ENCODE data around the gene EXOSC5.
A peak's percentile ranks its signal among the peaks of the same experiment; 100 is the strongest.

EXOSC5 gene

GRCh38 chr19:41403181-41403970, 6.2 kb upstream of the EXOSC5 start:
- in situ Hi-C loops (cut with HindIII; ENCODE audit: low pct_ligation_motif_present, low sequenced_read_pairs): no loop called here
- no peak for TF ChIP-seq CTCF (IDR thresholded peaks at IDR 0.05; ENCODE audit: low read depth, low read length, missing control alignments)
- no peaks in the 10 kb centered on the region for H3K36me3 ChIP-seq (replicated peaks)
- no peak overlapping the region for H3K27ac ChIP-seq
- no peak overlapping the region for H3K4me3 ChIP-seq (ENCODE audit: low read depth, low read length)
- no peak for DNase-seq
- no peaks in the 10 kb centered on the region for H3K27me3 ChIP-seq (replicated peaks)

- no peak for TF ChIP-seq CTCF (IDR thresholded peaks at IDR 0.05; ENCODE audit: low read depth, low read length, missing control alignments)
Measured at GRCh38 chr19:41402010-41402409, 4.9 kb upstream of the EXOSC5 start.

DNA sequence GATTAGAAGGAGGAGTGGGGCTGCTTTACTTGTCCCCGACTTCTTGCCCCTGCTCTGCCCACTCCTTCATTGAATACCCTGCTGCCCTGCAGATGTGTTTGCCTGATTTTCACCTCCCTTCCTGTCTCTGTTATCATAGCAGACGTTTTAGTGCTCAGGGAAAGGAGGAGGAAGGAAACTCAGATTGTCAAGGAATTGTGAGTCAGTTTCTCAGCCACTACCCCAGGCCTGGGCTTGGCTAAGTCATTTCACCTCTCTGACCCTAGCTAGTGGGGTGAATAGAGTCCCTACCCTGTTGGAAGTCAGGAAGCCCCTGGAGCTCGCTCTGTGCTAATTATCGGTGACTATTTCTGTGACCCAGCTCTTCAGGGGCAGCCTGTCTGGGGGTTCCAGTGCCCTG, 4.3 kb upstream of the EXOSC5 start:
- Histone ChIP-seq H3K4me3 (ENCODE audit: low read depth, low read length) (no peak overlapping the region), H3K36me3 (replicated peaks) (no peaks in the 10 kb centered on the region), H3K27me3 (replicated peaks) (no peaks in the 10 kb centered on the region), H3K27ac (no peak overlapping the region)
- DNase-seq: no peak
- no peak for TF ChIP-seq CTCF (IDR thresholded peaks at IDR 0.05; ENCODE audit: low read depth, low read length, missing control alignments)
- in situ Hi-C loops (cut with HindIII; ENCODE audit: low pct_ligation_motif_present, low sequenced_read_pairs): no loop called here

More at GRCh38 chr19:41402010-41402409, 4.9 kb upstream of the EXOSC5 start:
- no peak overlapping the region for H3K4me3 ChIP-seq (ENCODE audit: low read depth, low read length)
- in situ Hi-C loops (cut with HindIII; ENCODE audit: low pct_ligation_motif_present, low sequenced_read_pairs): no loop called here
- H3K27me3 ChIP-seq (replicated peaks): no peaks in the 10 kb centered on the region
- no peak overlapping the region for H3K27ac ChIP-seq
- no peak for DNase-seq
- no peaks in the 10 kb centered on the region for H3K36me3 ChIP-seq (replicated peaks)

GRCh38 chr19:41399525-41399924, 2.4 kb upstream of the EXOSC5 start:
- Histone ChIP-seq H3K27ac (no peak overlapping the region), H3K4me3 (ENCODE audit: low read depth, low read length) (no peak overlapping the region), H3K27me3 (replicated peaks) (no peaks in the 10 kb centered on the region), H3K36me3 (replicated peaks) (no peaks in the 10 kb centered on the region)
- no peak for DNase-seq
- no peak for TF ChIP-seq CTCF (IDR thresholded peaks at IDR 0.05; ENCODE audit: low read depth, low read length, missing control alignments)
- in situ Hi-C loops (cut with HindIII; ENCODE audit: low pct_ligation_motif_present, low sequenced_read_pairs): no loop called here

DNA sequence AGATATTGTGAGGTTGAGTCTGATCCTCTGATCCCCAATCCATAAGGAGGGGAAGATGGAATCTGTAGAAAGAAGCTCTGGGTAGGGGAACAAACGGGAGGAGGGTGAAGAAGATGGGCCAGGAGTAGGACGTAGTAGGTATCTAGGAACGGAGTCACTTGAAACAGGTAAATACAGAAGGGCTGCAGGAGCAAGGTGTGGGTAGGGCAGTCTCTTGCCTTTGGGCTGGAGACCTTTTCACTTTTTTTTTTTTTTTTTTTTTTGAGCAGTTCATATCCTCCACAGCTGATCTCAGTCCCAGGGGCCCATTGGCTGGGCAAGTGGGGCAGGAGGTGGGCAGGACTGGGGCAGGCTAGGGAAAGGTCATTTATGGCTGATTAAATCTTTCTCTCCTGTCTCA, 1.9 kb upstream of the EXOSC5 start:
- TF ChIP-seq CTCF (IDR thresholded peaks at IDR 0.05; ENCODE audit: low read depth, low read length, missing control alignments): no peak
- in situ Hi-C loops (cut with HindIII; ENCODE audit: low pct_ligation_motif_present, low sequenced_read_pairs): no loop called here
- Histone ChIP-seq H3K27ac (no peak overlapping the region), H3K4me3 (ENCODE audit: low read depth, low read length) (no peak overlapping the region), H3K36me3 (replicated peaks) (no peaks in the 10 kb centered on the region), H3K27me3 (replicated peaks) (no peaks in the 10 kb centered on the region)
- DNase-seq: no peak

DNA sequence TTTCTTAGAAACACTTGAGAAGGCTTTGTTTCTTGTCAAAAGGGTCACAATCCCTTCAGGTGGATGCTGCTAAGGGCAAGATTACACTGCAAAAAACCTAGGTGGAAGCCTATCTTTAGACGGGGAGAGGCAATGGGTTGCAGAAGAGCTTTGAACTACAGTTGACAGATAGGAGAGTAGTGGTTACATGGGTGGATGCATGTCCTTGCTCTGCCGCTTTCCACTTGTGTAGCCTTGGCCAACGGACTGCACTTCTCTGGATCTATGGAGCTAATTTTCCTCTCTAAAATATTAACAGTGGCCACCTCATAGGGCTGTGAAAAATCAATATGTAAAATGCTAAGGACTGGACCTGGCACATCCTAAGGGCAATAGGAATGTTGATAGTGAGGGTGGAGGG, 1.4 kb upstream of the EXOSC5 start:
- TF ChIP-seq CTCF (IDR thresholded peaks at IDR 0.05; ENCODE audit: low read depth, low read length, missing control alignments): no peak
- DNase-seq: no peak
- Histone ChIP-seq H3K27ac (no peak overlapping the region), H3K27me3 (replicated peaks) (no peaks in the 10 kb centered on the region), H3K4me3 (ENCODE audit: low read depth, low read length) (peak overlapping the region; percentile 73), H3K36me3 (replicated peaks) (no peaks in the 10 kb centered on the region)
- in situ Hi-C loops (cut with HindIII; ENCODE audit: low pct_ligation_motif_present, low sequenced_read_pairs): no loop called here
